Natural killer cell (primary cell): ENCODE results near the gene FRMD4A. TPM values are rescaled to one million over a fixed set of nuclear protein-coding genes. Genes with fewer than 3 reads are reported as not detected.

Experiments
- ATAC-seq, 3 donors: fragments of 150-1000 bp in 2 of 3; fragments of 200-7000 bp in 1 of 3; cut with Tn5 transposase; 1 replicate in 1 of 3; 2 replicates in 2 of 3; pipeline ENCODE4 v1.10.0; 2021; ENCODE audit warnings: mild to moderate bottlenecking in 2 of 3, moderate library complexity in 2 of 3
- DNase-seq, 2 donors: peaks; one replicate each; pipeline versions ENCODE4 v3.0.0 to v3.0.0-alpha.2; 2013 to 2021; ENCODE audit warnings: mixed read lengths in 1 of 2
- H3K27ac ChIP-seq: one replicate; pipeline ENCODE4 v1.5.1; 2013; ENCODE audit warnings: mild to moderate bottlenecking, low read length
- H3K27me3 ChIP-seq: one replicate; pipeline ENCODE4 v1.6.1; 2013; ENCODE audit warnings: low read length; ENCODE audit not compliant: control insufficient read depth, insufficient read depth
- H3K36me3 ChIP-seq: one replicate; pipeline ENCODE4 v1.6.1; 2013; ENCODE audit warnings: low read length; ENCODE audit not compliant: control insufficient read depth, insufficient read depth
- H3K4me1 ChIP-seq: one replicate; pipeline ENCODE4 v1.6.1; 2013; ENCODE audit warnings: low read length; ENCODE audit not compliant: control insufficient read depth, insufficient read depth
- H3K4me3 ChIP-seq: one replicate; pipeline ENCODE4 v1.5.1; 2013; ENCODE audit warnings: low read length
- H3K9me3 ChIP-seq: one replicate; pipeline ENCODE4 v1.6.1; 2013; ENCODE audit warnings: low read length; ENCODE audit not compliant: control insufficient read depth, insufficient read depth
- H3K27ac Mint-ChIP-seq, 2 donors: one replicate each; pipeline ENCODE4 v1.8.0; 2022; ENCODE audit warnings: mild to moderate bottlenecking in 2 of 2, mixed read lengths in 2 of 2, moderate library complexity in 1 of 2
- H3K27me3 Mint-ChIP-seq, 2 donors: one replicate each; pipeline ENCODE4 v1.8.0; 2022; ENCODE audit warnings: low read depth in 2 of 2, mixed read lengths in 2 of 2
- H3K36me3 Mint-ChIP-seq: one replicate; pipeline ENCODE4 v1.8.0; 2022; ENCODE audit warnings: mixed read lengths
- H3K4me1 Mint-ChIP-seq, 2 donors: one replicate each; pipeline ENCODE4 v1.8.0; 2022; ENCODE audit warnings: mixed read lengths in 2 of 2
- H3K4me3 Mint-ChIP-seq: one replicate; pipeline ENCODE4 v1.8.0; 2022; ENCODE audit warnings: mild to moderate bottlenecking, moderate library complexity, mixed read lengths
- H3K9me3 Mint-ChIP-seq, 2 donors: one replicate each; pipeline ENCODE4 v1.8.0; 2022; ENCODE audit warnings: mixed read lengths in 2 of 2
- CTCF ChIP-seq: fragments of 200-600 bp; IDR thresholded peaks from one replicate; pipeline ENCODE4 v1.8.0; 2022; ENCODE audit warnings: antibody characterized with exemption
- WGBS: methylation state at CpG from one replicate; pipeline ENCODE4 v1.1.7; 2013; ENCODE audit warnings: missing lambda C conversion rate; ENCODE audit not compliant: insufficient coverage; 5-methylcytosine and 5-hydroxymethylcytosine counted together
- intact Hi-C: fragments of 100-400 bp; cut with micrococcal nuclease; formaldehyde crosslinking; loops from one replicate; pipeline ENCODE4 v1.14.2; 2022
- total RNA-seq, 4 donors: library from RNA; stranded (reverse); fragments of 120-200 nt in 1 of 4; gene quantifications; one replicate each; pipeline versions ENCODE4 v1.2.3 to v1.2.4, GENCODE V29; 2013 to 2022

FRMD4A gene
- total RNA-seq, 3 donors from 2014 or later (not counting 1 experiment from before 2014, with no cell fraction given): 0.36 to 0.38 TPM; not detected in 1

- intact Hi-C loops: no loop called here
- no peaks in the 10 kb centered on the region for H3K4me1 Mint-ChIP-seq
- Histone ChIP-seq H3K9me3 (no peaks in the 10 kb centered on the region), H3K4me3 (no peak overlapping the region), H3K4me1 (no peaks in the 10 kb centered on the region), H3K27me3 (no peaks in the 10 kb centered on the region), H3K27ac (no peak overlapping the region), H3K36me3 (no peaks in the 10 kb centered on the region)
- ATAC-seq: no peak
- DNase-seq: no peak
- no peaks in the 10 kb centered on the region for H3K9me3 Mint-ChIP-seq
- H3K27me3 Mint-ChIP-seq: peaks cover 12 to 34% of the 10 kb centered on the region in 2 donors
- no peak overlapping the region for H3K27ac Mint-ChIP-seq
- no peak for TF ChIP-seq CTCF
- no peak overlapping the region for H3K4me3 Mint-ChIP-seq
- no peaks in the 10 kb centered on the region for H3K36me3 Mint-ChIP-seq
- 82% methylated on average over 7 of the region's 8 CpGs for WGBS
These were observed 470.6 kb downstream of the FRMD4A start for GRCh38 chr10:13859979-13860654.

- no peak overlapping the region for H3K27ac ChIP-seq
- H3K27me3 ChIP-seq: no peaks in the 10 kb centered on the region
- 89% methylated on average over 11 of the region's 11 CpGs for WGBS
- TF ChIP-seq CTCF: no peak
- DNase-seq (no peak), ATAC-seq (no peak)
- H3K4me3 Mint-ChIP-seq: no peak overlapping the region
- peaks cover 12 to 38% of the 10 kb centered on the region in 2 donors for H3K27me3 Mint-ChIP-seq
- intact Hi-C loops: no loop called here
- peaks cover 0 to 6% of the 10 kb centered on the region in 2 donors for H3K4me1 Mint-ChIP-seq
- H3K4me3 ChIP-seq: no peak overlapping the region
- no peaks in the 10 kb centered on the region for H3K36me3 Mint-ChIP-seq
- H3K36me3 ChIP-seq: no peaks in the 10 kb centered on the region
- no peak overlapping the region for H3K27ac Mint-ChIP-seq
- no peaks in the 10 kb centered on the region for H3K9me3 ChIP-seq
- no peaks in the 10 kb centered on the region for H3K4me1 ChIP-seq
- H3K9me3 Mint-ChIP-seq: no peaks in the 10 kb centered on the region
These were observed 472.0 kb downstream of the FRMD4A start for GRCh38 chr10:13858709-13859108.

- WGBS: 91% methylated on average over 4 of the region's 4 CpGs
- H3K36me3 Mint-ChIP-seq: no peaks in the 10 kb centered on the region
- TF ChIP-seq CTCF: no peak
These were observed 473.3 kb downstream of the FRMD4A start for GRCh38 chr10:13857451-13857850.

GRCh38 chr10:13853854-13854253, 476.9 kb downstream of the FRMD4A start:
- DNase-seq: no peak
- intact Hi-C loops: no loop called here
- Mint-ChIP-seq H3K4me3 (no peak overlapping the region), H3K9me3 (no peaks in the 10 kb centered on the region), H3K36me3 (no peaks in the 10 kb centered on the region), H3K27me3 (peaks cover 14 to 22% of the 10 kb centered on the region in 2 donors), H3K27ac (no peak overlapping the region), H3K4me1 (peaks cover 0 to 6% of the 10 kb centered on the region in 2 donors)
- no peaks in the 10 kb centered on the region for H3K27me3 ChIP-seq
- WGBS: 12% methylated on average over 6 of the region's 6 CpGs
- no peak for ATAC-seq
- H3K9me3 ChIP-seq: no peaks in the 10 kb centered on the region
- H3K36me3 ChIP-seq: no peaks in the 10 kb centered on the region
- H3K4me3 ChIP-seq: no peak overlapping the region
- H3K4me1 ChIP-seq: no peaks in the 10 kb centered on the region
- TF ChIP-seq CTCF: no peak
- H3K27ac ChIP-seq: no peak overlapping the region

More at GRCh38 chr10:13857451-13857850, 473.3 kb downstream of the FRMD4A start:
- ATAC-seq: no peak
- intact Hi-C loops: no loop called here
- Mint-ChIP-seq H3K9me3 (no peaks in the 10 kb centered on the region), H3K27ac (no peak overlapping the region), H3K4me3 (no peak overlapping the region), H3K4me1 (peaks cover 0 to 6% of the 10 kb centered on the region in 2 donors), H3K27me3 (peaks cover 15 to 35% of the 10 kb centered on the region in 2 donors)
- no peak overlapping the region for H3K27ac ChIP-seq
- no peak overlapping the region for H3K4me3 ChIP-seq
- H3K36me3 ChIP-seq: no peaks in the 10 kb centered on the region
- H3K4me1 ChIP-seq: no peaks in the 10 kb centered on the region
- no peaks in the 10 kb centered on the region for H3K9me3 ChIP-seq
- DNase-seq: no peak
- no peaks in the 10 kb centered on the region for H3K27me3 ChIP-seq
